Myometrial cell (primary cell): Measurements from ENCODE around the gene PANX1. TPM values are rescaled to one million over a fixed set of nuclear protein-coding genes. Genes with fewer than 3 reads are reported as not detected.

Experiments
- total RNA-seq: library from RNA; depleted of rRNA; stranded (reverse); fragments of >200 nt; gene quantifications from 2 replicates; pipeline ENCODE4 v1.2.3, GENCODE V29; 2015

The PANX1 gene, protein sequence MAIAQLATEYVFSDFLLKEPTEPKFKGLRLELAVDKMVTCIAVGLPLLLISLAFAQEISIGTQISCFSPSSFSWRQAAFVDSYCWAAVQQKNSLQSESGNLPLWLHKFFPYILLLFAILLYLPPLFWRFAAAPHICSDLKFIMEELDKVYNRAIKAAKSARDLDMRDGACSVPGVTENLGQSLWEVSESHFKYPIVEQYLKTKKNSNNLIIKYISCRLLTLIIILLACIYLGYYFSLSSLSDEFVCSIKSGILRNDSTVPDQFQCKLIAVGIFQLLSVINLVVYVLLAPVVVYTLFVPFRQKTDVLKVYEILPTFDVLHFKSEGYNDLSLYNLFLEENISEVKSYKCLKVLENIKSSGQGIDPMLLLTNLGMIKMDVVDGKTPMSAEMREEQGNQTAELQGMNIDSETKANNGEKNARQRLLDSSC
- total RNA-seq = 40.4 and 51.4 TPM in 2 replicates

DNA sequence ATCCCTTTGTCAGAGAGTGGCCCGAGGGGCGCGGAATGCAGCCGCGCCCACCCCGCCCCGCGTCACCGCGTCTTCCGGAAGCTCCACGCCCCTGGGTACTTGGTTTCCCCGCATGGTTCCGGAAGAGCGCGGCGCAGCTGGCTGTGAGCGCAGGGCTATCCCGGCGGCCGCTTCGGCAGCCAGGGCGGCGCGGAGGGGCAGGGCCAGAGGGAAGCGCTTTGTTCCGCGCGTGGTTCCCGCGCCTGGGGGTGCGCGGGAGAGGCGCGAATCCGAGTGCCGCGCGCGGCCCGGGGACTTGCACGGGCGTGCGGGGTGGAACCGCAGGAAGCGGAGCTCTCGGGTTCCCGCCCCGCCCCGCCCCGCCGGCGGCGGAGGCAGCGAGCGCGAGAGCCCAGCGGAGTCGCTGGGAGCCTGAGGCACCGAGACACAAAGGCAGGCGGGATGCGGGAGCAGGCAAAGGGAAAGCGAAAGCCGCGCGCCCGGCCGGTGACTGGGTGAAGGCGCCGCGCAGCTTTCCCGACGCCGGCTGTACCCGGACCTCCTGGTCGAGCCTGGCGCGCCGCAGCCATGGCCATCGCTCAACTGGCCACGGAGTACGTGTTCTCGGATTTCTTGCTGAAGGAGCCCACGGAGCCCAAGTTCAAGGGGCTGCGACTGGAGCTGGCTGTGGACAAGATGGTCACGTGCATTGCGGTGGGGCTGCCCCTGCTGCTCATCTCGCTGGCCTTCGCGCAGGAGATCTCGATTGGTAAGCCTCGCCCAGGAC lies at the start of gene PANX1:
Gene PANX1 (plus strand): TSS at position 96 of the 766 bp plus-strand sequence. CDS start 472 bp downstream, at position 568.

Other genes starting within 250 kb of the PANX1 start
- gene HEPHL1, start 107.5 kb upstream of the PANX1 start, total RNA-seq = not detected in 2 replicates
- not detected in 2 replicates for gene IZUMO1R, start 175.7 kb downstream of the PANX1 start, total RNA-seq